ENCODE results near the gene PLCL2.

- TF ChIP-seq CTCF (IDR thresholded peaks at IDR 0.05 in 8 of 11, conservative IDR thresholded peaks at IDR 0.05 in 3 of 11): no peak
- TF ChIP-seq POLR2A (IDR thresholded peaks at IDR 0.05): no peak
- peak; percentile 72 to 78 (median 75) for TF ChIP-seq POLR2AphosphoS5 (IDR thresholded peaks at IDR 0.05)
Measured at GRCh38 chr3:16842272-16843270, 42.2 kb upstream of the PLCL2 start.

Measured in spleen (tissue), 7 donors.